Fibroblast of lung (primary cell): ENCODE measurements around the gene MICAL3.

Experiments
- CTCF ChIP-seq, 2 donors: IDR thresholded peaks in 1 of 2; conservative IDR thresholded peaks in 1 of 2; 1 replicate in 1 of 2; 2 replicates in 1 of 2; pipeline ENCODE4 v1.5.1; 2011 to 2012; ENCODE audit warnings: low read length in 2 of 2, control low read depth in 1 of 2, inconsistent platforms in 1 of 2, low read depth in 1 of 2, mild to moderate bottlenecking in 1 of 2
- EZH2 ChIP-seq: IDR thresholded peaks from 2 replicates; pipeline ENCODE4 v1.5.1; 2012; ENCODE audit warnings: low read length, control low read depth, mild to moderate bottlenecking; ENCODE audit errors: missing control alignments

GRCh38 chr22:17924076-17924475 is 100.3 kb downstream of the MICAL3 start:
- TF ChIP-seq CTCF (conservative IDR thresholded peaks at IDR 0.05 in 1 of 2, IDR thresholded peaks at IDR 0.05 in 1 of 2; ENCODE audit: low read depth in 1 of 2, low read length in 2 of 2) (no peak), EZH2 (no peak)
